Upper lobe of left lung (tissue), 4 donors: ENCODE measurements around the gene MPO.

ENCODE experiments used
- POLR2A ChIP-seq, 4 donors: fragments of 450-650 bp; IDR thresholded peaks; one replicate each; pipeline ENCODE4 v1.5.1; 2016 to 2017; ENCODE audit warnings: antibody characterized with exemption in 4 of 4, mild to moderate bottlenecking in 2 of 4
- TF ChIP-seq, protein P1 (sequence below), 6 experiments: fragments of 450-650 bp in 4 of 6; fragments of 200-600 bp in 2 of 6; sonication (generic) in 2 of 6; IDR thresholded peaks; one replicate each; pipeline ENCODE4 v1.5.1; 2016 to 2019; ENCODE audit warnings: antibody characterized with exemption in 6 of 6

DNA sequence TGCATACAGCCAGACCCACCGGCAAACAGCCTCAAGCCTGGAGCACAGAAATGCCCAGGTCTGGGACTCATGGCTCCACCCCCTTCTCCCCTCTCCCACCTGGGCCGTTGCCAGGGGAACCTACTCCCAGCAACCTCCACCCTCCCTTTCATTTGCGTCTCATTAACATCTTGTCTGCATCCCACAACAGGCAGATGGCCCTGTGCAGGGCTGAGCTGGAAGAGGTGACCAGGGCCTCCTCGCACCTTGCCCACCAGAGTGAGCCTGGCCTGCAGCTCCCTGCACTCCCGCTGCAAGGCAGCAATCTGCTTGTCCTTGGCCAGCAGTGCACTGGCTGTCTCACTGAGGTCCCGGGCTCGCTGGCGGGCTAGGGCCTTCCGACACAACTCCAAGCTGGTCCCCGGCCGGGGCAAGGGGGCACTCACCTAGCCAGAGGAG, 44.6 kb upstream of the MPO start:
- TF ChIP-seq, protein P1, sequence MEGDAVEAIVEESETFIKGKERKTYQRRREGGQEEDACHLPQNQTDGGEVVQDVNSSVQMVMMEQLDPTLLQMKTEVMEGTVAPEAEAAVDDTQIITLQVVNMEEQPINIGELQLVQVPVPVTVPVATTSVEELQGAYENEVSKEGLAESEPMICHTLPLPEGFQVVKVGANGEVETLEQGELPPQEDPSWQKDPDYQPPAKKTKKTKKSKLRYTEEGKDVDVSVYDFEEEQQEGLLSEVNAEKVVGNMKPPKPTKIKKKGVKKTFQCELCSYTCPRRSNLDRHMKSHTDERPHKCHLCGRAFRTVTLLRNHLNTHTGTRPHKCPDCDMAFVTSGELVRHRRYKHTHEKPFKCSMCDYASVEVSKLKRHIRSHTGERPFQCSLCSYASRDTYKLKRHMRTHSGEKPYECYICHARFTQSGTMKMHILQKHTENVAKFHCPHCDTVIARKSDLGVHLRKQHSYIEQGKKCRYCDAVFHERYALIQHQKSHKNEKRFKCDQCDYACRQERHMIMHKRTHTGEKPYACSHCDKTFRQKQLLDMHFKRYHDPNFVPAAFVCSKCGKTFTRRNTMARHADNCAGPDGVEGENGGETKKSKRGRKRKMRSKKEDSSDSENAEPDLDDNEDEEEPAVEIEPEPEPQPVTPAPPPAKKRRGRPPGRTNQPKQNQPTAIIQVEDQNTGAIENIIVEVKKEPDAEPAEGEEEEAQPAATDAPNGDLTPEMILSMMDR (IDR thresholded peaks at IDR 0.05): no peak
- no peak for TF ChIP-seq POLR2A (IDR thresholded peaks at IDR 0.05)
